H7 (cell line): ENCODE data around the gene NUDT6. TPM values are rescaled to one million over a fixed set of nuclear protein-coding genes. Genes with fewer than 3 reads are reported as not detected.
"Not testable (repeated sequence)": the region's sequence is repeated elsewhere in the genome, so short reads cannot be mapped to it uniquely, and the experiment has no call there.

ENCODE experiments used
- DNase-seq: peaks from one replicate; pipeline ENCODE4 v3.0.0; 2012
- H3K27me3 ChIP-seq: 2 replicates; pipeline ENCODE4 v1.6.0; 2011; ENCODE audit warnings: mild to moderate bottlenecking, low read length; ENCODE audit not compliant: control insufficient read depth, insufficient read depth
- H3K36me3 ChIP-seq: replicated peaks from 2 replicates; pipeline ENCODE4 v1.5.1; 2011; ENCODE audit warnings: low read length; ENCODE audit not compliant: control insufficient read depth, insufficient read depth
- H3K4me3 ChIP-seq: 2 replicates; pipeline ENCODE4 v1.5.1; 2011; ENCODE audit warnings: low read depth, mild to moderate bottlenecking, control low read depth, low read length, moderate library complexity; ENCODE audit not compliant: insufficient read depth
- total RNA-seq: library from RNA; depleted of rRNA; stranded (reverse); fragments of >200 nt; shearing (Covaris generic); gene quantifications from 2 replicates; pipeline ENCODE4 v1.2.3, GENCODE V29; 2014; rRNA removed

The NUDT6 gene
- total RNA-seq, 1 experiment from 2014 or later, result 9.9 TPM

- Histone ChIP-seq H3K36me3 (peaks cover 8% of the 10 kb centered on the region), H3K4me3 (no peak overlapping the region), H3K27me3 (no peaks in the 10 kb centered on the region)
- DNase-seq, result no peak
These were observed 77.3 kb downstream of the NUDT6 start for GRCh38 chr4:122845066-122845465.

GRCh38 chr4:122844391-122844790, 78.0 kb downstream of the NUDT6 start:
- not testable (repeated sequence) for H3K27me3 ChIP-seq, DNase-seq
- H3K36me3 ChIP-seq, result peaks cover 15% of the 10 kb centered on the region

GRCh38 chr4:122842984-122843531, 79.3 kb downstream of the NUDT6 start:
- peaks cover 15% of the 10 kb centered on the region for H3K36me3 ChIP-seq
- H3K27me3 ChIP-seq, result no peaks in the 10 kb centered on the region
- DNase-seq, result no peak
- H3K4me3 ChIP-seq, result no peak overlapping the region

More at GRCh38 chr4:122844391-122844790, 78.0 kb downstream of the NUDT6 start:
- not testable (repeated sequence) for H3K4me3 ChIP-seq

Other genes with a start within 250 kb of the NUDT6 start
- 2.3 and 2.4 TPM in 2 replicates for gene BBS12, start 189.9 kb downstream of the NUDT6 start, total RNA-seq
- gene FGF2, start 95.8 kb downstream of the NUDT6 start, total RNA-seq, result 20.0 and 29.8 TPM in 2 replicates